NCI-H2227 (cell line): ENCODE results near the gene PLLP.

Experiments
- DNase-seq: peaks from one replicate; lab custom pipeline; 2025; ENCODE audit not compliant: unreplicated experiment; lab: John Stamatoyannopoulos, UW

Gene PLLP

GRCh38 chr16:57226701-57227621 lies 57.5 kb downstream of the PLLP start:
- no peak for DNase-seq

- DNase-seq, result no peak
Measured at GRCh38 chr16:57225978-57226377, 58.5 kb downstream of the PLLP start.

- no peak for DNase-seq
Measured at GRCh38 chr16:57224651-57225335, 59.7 kb downstream of the PLLP start.

GRCh38 chr16:57223057-57223456 lies 61.4 kb downstream of the PLLP start:
- no peak for DNase-seq

- DNase-seq, result no peak
Measured at GRCh38 chr16:57216968-57217367, 67.5 kb downstream of the PLLP start.

- no peak for DNase-seq
Measured at GRCh38 chr16:57213462-57213861, 71.0 kb downstream of the PLLP start.

GRCh38 chr16:57209780-57210179 lies 74.7 kb downstream of the PLLP start:
- DNase-seq, result no peak

- DNase-seq, result no peak
Measured at GRCh38 chr16:57208926-57209325, 75.5 kb downstream of the PLLP start.
